DMS79 (cell line): ENCODE measurements around the gene IQCH.

Experiments used
- DNase-seq: peaks from one replicate; lab custom pipeline; 2025; lab: John Stamatoyannopoulos, UW

Gene IQCH

GRCh38 chr15:67300266-67301025 lies 45.9 kb downstream of the IQCH start:
- DNase-seq: no peak

GRCh38 chr15:67303490-67304363 lies 49.1 kb downstream of the IQCH start:
- DNase-seq: no peak

GRCh38 chr15:67304778-67305177 lies 50.2 kb downstream of the IQCH start:
- DNase-seq: no peak

- no peak for DNase-seq
These were observed 50.9 kb downstream of the IQCH start for GRCh38 chr15:67305506-67305905.

- DNase-seq: no peak
These were observed 52.6 kb downstream of the IQCH start for GRCh38 chr15:67307156-67307555.

GRCh38 chr15:67307889-67308597 lies 53.5 kb downstream of the IQCH start:
- no peak for DNase-seq

- DNase-seq: no peak
These were observed 57.1 kb downstream of the IQCH start for GRCh38 chr15:67311731-67312130.

- no peak for DNase-seq
These were observed 65.4 kb downstream of the IQCH start for GRCh38 chr15:67319961-67320360.

- DNase-seq: no peak
These were observed 66.8 kb downstream of the IQCH start for GRCh38 chr15:67321352-67321751.

GRCh38 chr15:67322481-67322880 lies 67.9 kb downstream of the IQCH start:
- no peak for DNase-seq

GRCh38 chr15:67327312-67327711 lies 72.7 kb downstream of the IQCH start:
- DNase-seq: no peak

GRCh38 chr15:67327737-67328136 lies 73.2 kb downstream of the IQCH start:
- DNase-seq: no peak

- no peak for DNase-seq
These were observed 75.6 kb downstream of the IQCH start for GRCh38 chr15:67329984-67330733.

- DNase-seq: no peak
These were observed 77.1 kb downstream of the IQCH start for GRCh38 chr15:67331676-67332075.

- DNase-seq: no peak
These were observed 80.4 kb downstream of the IQCH start for GRCh38 chr15:67335026-67335425.

GRCh38 chr15:67335534-67336222 lies 81.1 kb downstream of the IQCH start:
- DNase-seq: no peak

- DNase-seq: no peak
These were observed 86.0 kb downstream of the IQCH start for GRCh38 chr15:67340630-67341029.

GRCh38 chr15:67341539-67341938 lies 87.0 kb downstream of the IQCH start:
- no peak for DNase-seq

- no peak for DNase-seq
These were observed 88.6 kb downstream of the IQCH start for GRCh38 chr15:67343206-67343605.

- no peak for DNase-seq
These were observed 95.0 kb downstream of the IQCH start for GRCh38 chr15:67349634-67350033.

GRCh38 chr15:67350042-67350441 lies 95.5 kb downstream of the IQCH start:
- no peak for DNase-seq
